Activated naive CD4-positive, alpha-beta T cell treated with anti-CD3 and anti-CD28 coated beads, Interleukin-2, amount 10 ng/mL, durations not matched to agents 7 days and 5 days (primary cell): Measurements from ENCODE around the gene IL1R1.
"Not testable (repeated sequence)": the region's sequence is repeated elsewhere in the genome, so short reads cannot be mapped to it uniquely, and the experiment has no call there.

Source experiments
- CTCF ChIA-PET: fragments of 350-600 bp; sonication (Branson Sonifier 250); formaldehyde crosslinking; loops from one replicate; lab custom pipeline; 2021; ENCODE audit warnings: antibody characterized with exemption; lab: Charles Lee
- DNase-seq: peaks from one replicate; pipeline ENCODE4 v3.0.0-alpha.2; 2020
- H3K27ac Mint-ChIP-seq: one replicate; pipeline ENCODE4 v1.8.0; 2021; ENCODE audit warnings: mild to moderate bottlenecking, moderate library complexity, mixed read lengths
- H3K27me3 Mint-ChIP-seq: one replicate; pipeline ENCODE4 v1.8.0; 2021; ENCODE audit warnings: mild to moderate bottlenecking, mixed read lengths
- H3K36me3 Mint-ChIP-seq: one replicate; pipeline ENCODE4 v1.8.0; 2021; ENCODE audit warnings: mixed read lengths
- H3K4me1 Mint-ChIP-seq: one replicate; pipeline ENCODE4 v1.8.0; 2021; ENCODE audit warnings: mixed read lengths
- H3K4me3 Mint-ChIP-seq: one replicate; pipeline ENCODE4 v1.8.0; 2021; ENCODE audit warnings: mild to moderate bottlenecking, moderate library complexity, mixed read lengths
- H3K9me3 Mint-ChIP-seq: one replicate; pipeline ENCODE4 v1.8.0; 2021; ENCODE audit warnings: mixed read lengths

The IL1R1 gene

DNA sequence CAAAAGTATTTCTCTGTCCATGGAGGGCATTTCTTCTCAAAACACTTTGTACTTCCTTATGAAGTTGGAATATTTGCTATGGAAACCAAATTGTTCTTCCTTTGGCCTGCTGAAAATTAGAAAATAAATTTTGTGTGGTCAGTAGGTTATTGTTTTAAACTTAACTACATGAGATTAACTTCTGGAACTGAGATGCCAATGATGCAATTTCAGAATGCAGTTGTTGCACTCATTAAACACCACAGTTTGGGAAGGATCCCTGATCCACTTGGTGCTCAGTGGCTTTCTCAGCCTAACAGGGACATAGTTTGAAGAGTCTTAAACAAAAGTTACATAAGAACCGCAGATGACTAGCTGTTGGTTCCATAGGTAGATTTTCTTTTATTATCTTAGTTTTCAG, 23.3 kb upstream of the IL1R1 start:
- Mint-ChIP-seq H3K4me1 (peaks cover 4% of the 10 kb centered on the region), H3K27me3 (peaks cover 5% of the 10 kb centered on the region), H3K9me3 (no peaks in the 10 kb centered on the region), H3K4me3 (no peak overlapping the region), H3K36me3 (peaks cover 2% of the 10 kb centered on the region), H3K27ac (no peak overlapping the region)
- DNase-seq = no peak
- CTCF ChIA-PET = no interaction called here

DNA sequence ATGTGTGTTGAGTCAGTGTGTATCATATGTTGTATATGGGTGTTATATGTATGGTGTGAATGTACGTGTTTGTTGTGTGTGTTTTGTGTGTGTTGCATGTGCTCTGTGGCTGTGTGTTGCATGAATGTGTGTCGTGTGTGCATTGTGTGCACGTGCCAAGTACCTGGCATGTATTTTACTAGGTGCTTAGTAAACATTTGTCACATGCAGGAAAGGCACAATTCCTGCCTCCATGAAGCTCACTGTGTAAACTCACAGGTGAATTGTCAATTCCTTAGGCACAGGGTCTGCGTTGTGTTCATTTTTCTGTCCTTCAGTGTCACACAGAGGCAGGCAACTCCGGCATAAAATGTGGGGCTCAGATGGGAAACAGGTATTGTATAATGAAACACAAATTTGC, 22.3 kb upstream of the IL1R1 start:
- no peaks in the 10 kb centered on the region for H3K4me1 Mint-ChIP-seq
- peaks cover 2% of the 10 kb centered on the region for H3K36me3 Mint-ChIP-seq
- peaks cover 5% of the 10 kb centered on the region for H3K27me3 Mint-ChIP-seq
- H3K27ac Mint-ChIP-seq = no peak overlapping the region
- CTCF ChIA-PET = no interaction called here
- DNase-seq = no peak
- no peak overlapping the region for H3K4me3 Mint-ChIP-seq
- peaks cover 2% of the 10 kb centered on the region for H3K9me3 Mint-ChIP-seq

DNA sequence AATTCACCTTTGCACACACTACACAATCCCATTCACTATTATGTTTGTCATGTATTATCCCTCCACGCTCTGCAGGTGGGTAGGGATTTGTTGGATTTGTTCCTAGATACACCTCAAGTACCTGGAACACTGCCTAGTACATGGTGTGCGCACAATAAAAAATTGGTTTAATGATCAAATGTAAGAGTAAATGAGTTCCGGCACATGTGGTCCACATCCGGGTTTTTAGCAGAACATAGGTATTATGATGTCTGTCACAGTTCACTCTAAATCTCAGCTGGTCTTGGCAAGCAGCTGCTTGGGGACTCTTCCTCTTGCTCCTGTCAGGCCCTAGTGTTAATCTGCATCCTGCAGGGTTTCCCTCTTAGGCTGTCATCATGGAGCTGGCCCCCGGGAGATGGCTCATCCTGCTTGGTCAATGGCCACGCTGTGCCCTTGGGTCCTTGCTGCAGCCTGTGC, 21.8 kb upstream of the IL1R1 start:
- Mint-ChIP-seq H3K4me1 (no peaks in the 10 kb centered on the region), H3K36me3 (peaks cover 2% of the 10 kb centered on the region), H3K27ac (no peak overlapping the region), H3K4me3 (no peak overlapping the region), H3K27me3 (peaks cover 5% of the 10 kb centered on the region), H3K9me3 (peaks cover 3% of the 10 kb centered on the region)
- CTCF ChIA-PET = no interaction called here
- DNase-seq = no peak

DNA sequence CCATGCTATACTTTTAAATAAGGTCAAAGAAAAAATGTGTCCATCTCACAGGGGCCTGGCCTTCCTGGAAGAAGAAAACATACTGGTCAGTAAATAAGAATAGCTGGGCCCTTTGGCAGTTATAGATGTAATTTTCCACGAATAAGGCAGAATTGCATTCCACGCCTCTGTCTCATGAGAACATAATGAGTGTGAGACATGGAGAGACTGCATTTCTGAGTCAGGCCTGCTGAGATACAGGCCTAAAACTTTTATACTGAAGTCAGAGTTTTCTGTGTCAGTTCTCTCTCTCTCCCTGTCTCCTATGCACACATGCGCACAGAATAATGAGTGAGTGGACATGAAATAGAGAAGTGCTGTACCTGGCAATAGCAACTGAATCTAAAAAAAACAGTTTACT, 20.4 kb upstream of the IL1R1 start:
- Mint-ChIP-seq H3K4me3 (no peak overlapping the region), H3K27ac (no peak overlapping the region), H3K9me3 (peaks cover 3% of the 10 kb centered on the region), H3K27me3 (peaks cover 5% of the 10 kb centered on the region), H3K36me3 (peaks cover 2% of the 10 kb centered on the region), H3K4me1 (no peaks in the 10 kb centered on the region)
- DNase-seq = no peak
- CTCF ChIA-PET = no interaction called here

DNA sequence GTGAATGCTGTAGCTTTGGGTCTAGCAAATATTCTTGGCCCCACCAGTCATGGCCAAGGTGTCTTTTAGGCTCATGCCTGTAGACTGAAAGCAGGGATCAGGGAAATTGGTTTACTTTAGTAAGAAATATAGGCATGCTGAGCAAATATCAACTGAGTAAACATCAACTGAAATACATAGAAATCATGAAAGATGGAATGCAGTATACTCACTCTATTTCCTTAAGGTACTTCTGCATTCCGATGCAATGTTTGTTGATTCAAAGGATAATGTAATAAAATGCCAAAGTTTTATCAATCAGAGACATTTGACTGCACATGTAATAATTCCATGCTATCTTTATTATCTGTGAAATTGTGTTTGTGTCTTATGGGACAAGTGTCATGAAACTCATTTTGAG, 19.6 kb upstream of the IL1R1 start:
- H3K27me3 Mint-ChIP-seq = peaks cover 5% of the 10 kb centered on the region
- H3K4me3 Mint-ChIP-seq = no peak overlapping the region
- H3K9me3 Mint-ChIP-seq = peaks cover 3% of the 10 kb centered on the region
- peaks cover 2% of the 10 kb centered on the region for H3K36me3 Mint-ChIP-seq
- no peaks in the 10 kb centered on the region for H3K4me1 Mint-ChIP-seq
- no peak for DNase-seq
- no peak overlapping the region for H3K27ac Mint-ChIP-seq
- CTCF ChIA-PET = no interaction called here

DNA sequence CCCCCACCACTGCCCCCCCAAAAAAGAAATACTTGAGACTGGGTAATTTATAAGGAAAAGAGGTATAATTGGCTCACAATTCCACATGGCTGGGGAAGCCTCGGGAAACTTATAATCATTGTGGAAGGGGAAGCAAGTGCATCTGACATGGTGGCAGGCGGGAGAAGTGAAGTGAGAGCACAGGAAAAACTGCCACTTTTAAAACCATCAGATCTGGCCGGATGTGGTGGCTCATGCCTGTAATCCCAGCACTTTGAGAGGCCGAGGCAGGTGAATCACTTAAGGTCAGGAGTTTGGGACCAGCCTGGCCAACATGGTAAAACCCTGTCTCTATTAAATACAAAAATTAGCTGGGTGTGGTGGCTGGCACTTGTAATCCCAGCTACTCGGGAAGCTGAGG, 18.1 kb upstream of the IL1R1 start:
- H3K27ac Mint-ChIP-seq, CTCF ChIA-PET: not testable (repeated sequence)

DNA sequence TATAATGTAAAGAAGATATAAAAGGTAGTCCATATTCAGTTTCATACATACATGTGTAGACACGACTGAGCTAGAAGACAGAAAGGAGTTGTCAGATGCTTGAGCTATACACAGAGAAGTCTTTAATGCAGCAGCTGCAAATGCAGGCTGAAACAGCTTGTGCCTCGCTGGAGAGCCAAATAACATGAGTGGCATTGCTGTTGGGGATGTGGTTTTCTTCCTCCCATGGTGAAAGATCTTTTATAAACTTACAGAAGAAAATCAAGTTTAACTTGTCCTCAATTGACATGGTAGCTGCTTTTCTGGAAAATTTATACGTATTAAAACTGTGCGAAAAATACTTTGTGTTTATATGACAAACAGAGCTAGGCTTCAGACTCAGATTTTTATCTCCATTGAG, 16.4 kb upstream of the IL1R1 start:
- Mint-ChIP-seq H3K9me3 (peaks cover 6% of the 10 kb centered on the region), H3K27me3 (peaks cover 2% of the 10 kb centered on the region), H3K36me3 (no peaks in the 10 kb centered on the region), H3K4me1 (peaks cover 3% of the 10 kb centered on the region), H3K4me3 (no peak overlapping the region), H3K27ac (no peak overlapping the region)
- CTCF ChIA-PET = no interaction called here
- DNase-seq = no peak

More for the DNA sequence above, 18.1 kb upstream of the IL1R1 start:
- not testable (repeated sequence) for H3K27me3 Mint-ChIP-seq, H3K4me1 Mint-ChIP-seq, H3K36me3 Mint-ChIP-seq, H3K4me3 Mint-ChIP-seq, DNase-seq, H3K9me3 Mint-ChIP-seq

DNA sequence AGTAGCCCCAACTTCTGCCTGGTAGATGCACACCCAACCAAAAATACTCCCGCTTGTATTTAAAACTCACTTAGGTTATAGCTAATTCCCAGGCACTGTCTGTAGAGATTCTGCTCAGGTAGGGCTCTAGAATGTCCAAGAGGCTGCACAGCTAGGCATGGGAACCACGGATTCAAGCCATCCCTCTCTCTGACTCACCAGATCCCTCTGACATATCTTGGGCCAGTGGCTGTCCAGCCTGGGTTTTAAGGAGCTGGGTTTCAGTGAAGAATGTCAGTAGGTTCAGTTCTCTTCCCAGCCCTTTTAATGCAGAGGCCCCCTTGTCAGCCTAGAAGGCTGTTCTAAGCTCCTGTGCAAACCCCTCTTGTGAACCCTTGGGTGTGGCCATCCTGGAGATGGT, 15.9 kb upstream of the IL1R1 start:
- peaks cover 3% of the 10 kb centered on the region for H3K4me1 Mint-ChIP-seq
- no peaks in the 10 kb centered on the region for H3K36me3 Mint-ChIP-seq
- no peak overlapping the region for H3K27ac Mint-ChIP-seq
- H3K27me3 Mint-ChIP-seq = no peaks in the 10 kb centered on the region
- no peak overlapping the region for H3K4me3 Mint-ChIP-seq
- peaks cover 10% of the 10 kb centered on the region for H3K9me3 Mint-ChIP-seq
- DNase-seq = no peak
- CTCF ChIA-PET = interaction anchor here (1.1 kb wide), 1 partner anchor 9 kb away, joined by 3 read pairs; no protein-coding TSS in a partner anchor

DNA sequence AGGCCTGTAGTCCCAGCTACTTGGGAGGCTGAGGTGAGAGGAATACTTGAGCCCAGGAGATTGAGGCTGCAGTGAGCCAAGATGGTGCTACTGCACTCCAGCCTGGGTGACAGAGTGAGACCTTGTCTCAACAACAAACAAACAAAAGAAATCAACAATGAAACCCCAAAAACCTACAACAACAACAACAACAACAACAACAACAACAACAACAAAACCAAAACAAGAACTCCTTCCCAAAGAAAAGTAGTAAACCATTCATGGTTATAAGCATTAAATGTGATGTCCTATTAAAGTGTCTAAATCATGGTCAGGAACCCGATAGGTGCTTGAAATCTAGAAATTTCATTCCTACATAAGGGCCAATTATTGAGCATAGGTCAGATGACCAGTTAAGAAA, 13.5 kb upstream of the IL1R1 start:
- Mint-ChIP-seq H3K27me3 (no peaks in the 10 kb centered on the region), H3K27ac (no peak overlapping the region), H3K4me1 (peaks cover 6% of the 10 kb centered on the region), H3K9me3 (peaks cover 14% of the 10 kb centered on the region), H3K36me3 (no peaks in the 10 kb centered on the region), H3K4me3 (no peak overlapping the region)
- CTCF ChIA-PET = no interaction called here
- DNase-seq = no peak

DNA sequence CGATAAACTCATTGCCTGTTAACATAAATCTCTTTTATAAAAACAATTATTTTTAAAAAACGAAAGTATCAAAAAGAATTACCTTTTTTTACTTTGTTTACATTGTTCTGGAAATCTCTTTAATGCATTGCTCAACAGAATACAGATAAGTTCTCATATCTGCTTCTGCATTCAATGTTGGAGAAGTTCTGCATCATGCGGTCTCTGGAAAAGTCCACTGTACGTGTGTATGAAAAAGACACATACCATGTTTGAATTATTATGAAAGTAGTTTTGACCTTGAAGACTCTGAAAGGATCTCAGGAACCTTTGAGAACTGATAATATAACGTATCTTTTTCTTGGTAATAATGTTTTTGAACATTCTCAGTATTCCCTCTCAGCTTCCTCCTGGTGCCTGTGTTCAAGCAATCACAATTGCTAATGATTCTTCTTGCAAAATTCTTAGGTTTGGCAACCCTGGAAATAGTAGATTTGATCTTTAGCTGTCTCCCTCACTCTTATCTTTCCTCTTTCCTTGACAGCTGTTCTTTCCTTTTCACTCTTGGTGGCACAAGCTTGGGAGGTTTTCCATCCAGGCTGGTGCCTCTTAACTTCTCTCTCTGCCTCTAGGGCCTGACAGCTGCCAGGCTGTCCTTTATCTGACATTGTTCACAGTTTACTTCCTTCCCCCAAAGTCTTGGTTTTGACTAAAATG, 12.4 kb upstream of the IL1R1 start:
- Mint-ChIP-seq H3K36me3 (no peaks in the 10 kb centered on the region), H3K4me3 (no peak overlapping the region), H3K4me1 (peaks cover 6% of the 10 kb centered on the region), H3K27ac (peak overlapping the region; percentile 33), H3K9me3 (peaks cover 13% of the 10 kb centered on the region), H3K27me3 (peaks cover 4% of the 10 kb centered on the region)
- DNase-seq = no peak
- CTCF ChIA-PET = no interaction called here

DNA sequence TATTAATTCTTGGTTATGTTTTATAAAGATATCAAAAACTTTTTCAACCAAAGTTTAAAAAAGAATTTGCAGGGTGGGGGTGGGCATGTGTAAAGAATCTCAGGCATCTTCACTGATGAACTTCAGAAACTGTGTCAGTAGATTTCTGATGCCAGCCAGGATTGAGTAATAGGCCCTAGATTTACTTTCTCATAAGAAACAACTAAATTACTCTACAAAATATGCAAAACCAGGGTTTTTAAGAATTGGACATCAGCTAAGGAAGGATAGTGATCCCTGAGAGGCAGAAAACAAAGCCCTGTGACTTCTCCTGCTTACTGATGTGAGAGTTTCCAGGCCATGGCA, 11.9 kb upstream of the IL1R1 start:
- no peak for DNase-seq
- H3K27ac Mint-ChIP-seq = no peak overlapping the region
- peaks cover 11% of the 10 kb centered on the region for H3K9me3 Mint-ChIP-seq
- peaks cover 4% of the 10 kb centered on the region for H3K27me3 Mint-ChIP-seq
- CTCF ChIA-PET = no interaction called here
- no peaks in the 10 kb centered on the region for H3K36me3 Mint-ChIP-seq
- H3K4me1 Mint-ChIP-seq = peaks cover 6% of the 10 kb centered on the region
- H3K4me3 Mint-ChIP-seq = no peak overlapping the region

DNA sequence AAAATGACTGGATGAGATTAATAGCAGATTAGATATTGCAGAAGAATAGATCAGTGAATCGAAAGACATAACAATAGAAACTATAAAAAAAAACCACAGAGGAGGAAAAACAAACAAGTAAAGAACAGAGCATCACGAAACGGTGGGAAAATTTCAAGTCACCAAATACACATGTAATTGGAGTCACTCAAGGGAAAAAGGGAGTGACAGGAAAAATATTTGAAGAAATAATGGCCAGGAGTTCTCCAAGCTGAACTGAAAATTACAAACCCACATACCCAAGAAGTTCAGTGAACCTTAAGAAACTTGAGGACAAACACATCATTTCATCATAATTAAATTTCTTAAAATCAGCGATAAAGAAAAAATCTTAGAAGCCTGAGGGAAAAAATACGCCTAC, 11.0 kb upstream of the IL1R1 start:
- CTCF ChIA-PET = no interaction called here
- peaks cover 6% of the 10 kb centered on the region for H3K4me1 Mint-ChIP-seq
- H3K9me3 Mint-ChIP-seq = peaks cover 11% of the 10 kb centered on the region
- no peak for DNase-seq
- no peaks in the 10 kb centered on the region for H3K36me3 Mint-ChIP-seq
- H3K27ac Mint-ChIP-seq = no peak overlapping the region
- peaks cover 4% of the 10 kb centered on the region for H3K27me3 Mint-ChIP-seq
- H3K4me3 Mint-ChIP-seq = no peak overlapping the region

DNA sequence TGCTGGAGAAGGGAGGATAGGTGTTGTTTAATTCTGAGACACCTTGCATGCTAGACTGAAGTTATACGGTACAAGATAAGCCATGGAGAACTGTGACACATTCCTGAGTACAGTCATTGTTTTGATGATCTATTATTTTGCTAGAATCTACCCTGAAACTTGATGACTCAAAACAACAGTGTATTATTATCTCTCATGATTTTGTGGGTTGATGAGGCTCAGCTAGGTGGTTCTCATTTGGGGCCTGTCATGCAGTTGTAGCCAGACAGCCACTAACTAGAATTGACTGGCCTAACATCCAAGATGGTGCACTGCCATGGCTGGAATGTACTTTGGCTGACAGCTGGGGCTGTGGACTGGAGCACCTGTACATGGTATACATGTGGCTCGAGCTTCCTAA, 5.4 kb upstream of the IL1R1 start:
- no peak overlapping the region for H3K27ac Mint-ChIP-seq
- CTCF ChIA-PET = no interaction called here
- H3K9me3 Mint-ChIP-seq = peaks cover 5% of the 10 kb centered on the region
- peaks cover 19% of the 10 kb centered on the region for H3K4me1 Mint-ChIP-seq
- peaks cover 23% of the 10 kb centered on the region for H3K27me3 Mint-ChIP-seq
- H3K36me3 Mint-ChIP-seq = no peaks in the 10 kb centered on the region
- no peak for DNase-seq
- no peak overlapping the region for H3K4me3 Mint-ChIP-seq

DNA sequence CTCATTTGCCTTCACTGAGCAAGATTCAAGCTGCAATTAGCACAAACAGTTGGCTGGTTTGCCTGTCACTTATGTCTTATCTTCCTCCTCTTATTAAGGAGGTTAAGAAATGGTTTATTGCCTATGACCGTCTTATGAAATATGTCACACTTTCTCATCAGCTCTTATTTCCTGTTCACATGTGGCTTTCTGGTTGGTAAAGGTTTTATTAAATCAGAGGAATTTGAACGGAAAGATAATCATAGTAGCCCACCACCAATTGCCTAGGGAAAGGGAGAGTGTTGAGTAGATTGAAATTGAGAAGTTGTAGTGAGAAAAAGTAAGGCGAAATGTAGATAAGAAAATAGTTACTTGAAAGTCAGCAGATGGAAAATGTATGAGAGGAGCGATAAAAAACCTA, 4.2 kb upstream of the IL1R1 start:
- Mint-ChIP-seq H3K36me3 (no peaks in the 10 kb centered on the region), H3K4me3 (no peak overlapping the region), H3K27ac (no peak overlapping the region), H3K4me1 (peaks cover 21% of the 10 kb centered on the region), H3K27me3 (peaks cover 32% of the 10 kb centered on the region), H3K9me3 (peaks cover 3% of the 10 kb centered on the region)
- DNase-seq = no peak
- CTCF ChIA-PET = no interaction called here

DNA sequence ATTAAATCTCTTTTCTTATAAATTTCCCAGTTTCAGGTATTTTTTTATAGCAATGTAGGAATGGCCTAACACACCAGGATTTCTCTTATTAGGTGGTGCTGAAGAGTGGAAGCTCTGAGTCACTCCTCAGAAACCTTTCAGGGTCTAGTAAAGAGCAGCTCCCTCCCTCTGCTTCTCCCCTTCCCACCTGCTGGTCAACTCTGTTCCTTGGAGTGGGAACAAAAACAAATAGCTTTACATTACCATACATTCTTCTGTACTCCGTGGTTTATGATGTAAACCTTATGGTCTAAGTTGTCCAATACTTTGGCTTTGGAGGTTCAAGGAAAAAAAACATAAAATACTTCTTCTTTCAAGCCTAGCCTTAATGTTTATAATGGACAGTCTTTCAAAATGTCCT, 2.7 kb upstream of the IL1R1 start:
- DNase-seq = no peak
- H3K27me3 Mint-ChIP-seq = peaks cover 33% of the 10 kb centered on the region
- H3K36me3 Mint-ChIP-seq = no peaks in the 10 kb centered on the region
- peaks cover 21% of the 10 kb centered on the region for H3K4me1 Mint-ChIP-seq
- CTCF ChIA-PET = no interaction called here
- H3K4me3 Mint-ChIP-seq = no peak overlapping the region
- no peak overlapping the region for H3K27ac Mint-ChIP-seq
- peaks cover 10% of the 10 kb centered on the region for H3K9me3 Mint-ChIP-seq
